MM.1S (cell line): Measurements from ENCODE around the gene MTX1.

Experiments
- EZH2 ChIP-seq: fragments of 300-600 bp; sonication (generic); optimal IDR thresholded peaks from 2 replicates; pipeline ENCODE3; 2017; ENCODE audit warnings: low read depth, mild to moderate bottlenecking, antibody characterized with exemption, low read length, mixed read lengths
- TF ChIP-seq, protein P1 (sequence below): fragments of 300-600 bp; sonication (generic); IDR thresholded peaks from 2 replicates; pipeline ENCODE4 v1.5.1; 2016; ENCODE audit warnings: antibody characterized with exemption, low read length, mixed read lengths

DNA sequence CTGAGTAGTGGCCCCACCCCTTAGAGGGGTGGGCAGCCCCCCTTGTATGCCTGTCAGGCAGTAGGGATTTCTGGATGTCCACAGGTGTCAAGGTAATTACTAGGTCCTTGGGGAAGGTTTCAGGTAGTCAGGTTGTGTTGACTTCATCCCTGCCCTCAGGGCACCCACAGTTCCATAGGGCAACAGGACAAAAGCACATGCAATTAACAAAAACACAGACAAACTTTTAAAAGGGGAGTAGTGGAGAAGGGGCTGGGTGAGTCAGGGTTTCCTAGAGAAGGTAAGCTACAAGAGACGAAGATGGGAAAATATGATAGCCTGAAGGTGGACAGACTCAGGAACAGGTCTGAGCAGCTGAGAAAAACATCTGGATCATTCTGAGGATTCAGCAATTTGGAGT, 49.5 kb upstream of the MTX1 start:
- TF ChIP-seq, protein P1, sequence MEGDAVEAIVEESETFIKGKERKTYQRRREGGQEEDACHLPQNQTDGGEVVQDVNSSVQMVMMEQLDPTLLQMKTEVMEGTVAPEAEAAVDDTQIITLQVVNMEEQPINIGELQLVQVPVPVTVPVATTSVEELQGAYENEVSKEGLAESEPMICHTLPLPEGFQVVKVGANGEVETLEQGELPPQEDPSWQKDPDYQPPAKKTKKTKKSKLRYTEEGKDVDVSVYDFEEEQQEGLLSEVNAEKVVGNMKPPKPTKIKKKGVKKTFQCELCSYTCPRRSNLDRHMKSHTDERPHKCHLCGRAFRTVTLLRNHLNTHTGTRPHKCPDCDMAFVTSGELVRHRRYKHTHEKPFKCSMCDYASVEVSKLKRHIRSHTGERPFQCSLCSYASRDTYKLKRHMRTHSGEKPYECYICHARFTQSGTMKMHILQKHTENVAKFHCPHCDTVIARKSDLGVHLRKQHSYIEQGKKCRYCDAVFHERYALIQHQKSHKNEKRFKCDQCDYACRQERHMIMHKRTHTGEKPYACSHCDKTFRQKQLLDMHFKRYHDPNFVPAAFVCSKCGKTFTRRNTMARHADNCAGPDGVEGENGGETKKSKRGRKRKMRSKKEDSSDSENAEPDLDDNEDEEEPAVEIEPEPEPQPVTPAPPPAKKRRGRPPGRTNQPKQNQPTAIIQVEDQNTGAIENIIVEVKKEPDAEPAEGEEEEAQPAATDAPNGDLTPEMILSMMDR: no peak
- no peak for TF ChIP-seq EZH2
